Prostate gland (tissue), 2 donors: Measurements from ENCODE around the gene FBLN5. TPM values are rescaled to one million over a fixed set of nuclear protein-coding genes. Genes with fewer than 3 reads are reported as not detected.
"Not testable (repeated sequence)": the region's sequence is repeated elsewhere in the genome, so short reads cannot be mapped to it uniquely, and the experiment has no call there.

ENCODE experiments used
- DNase-seq: peaks from one replicate; pipeline ENCODE4 v3.0.0-alpha.2; 2019; ENCODE audit warnings: low spot score
- H3K27ac ChIP-seq, 2 donors: fragments of 200-600 bp; sonication (generic); 2 replicates each; pipeline ENCODE4 v1.5.1; 2017 to 2019
- H3K27me3 ChIP-seq: fragments of 200-600 bp; sonication (generic); replicated peaks from 2 replicates; pipeline ENCODE4 v1.5.1; 2019; ENCODE audit not compliant: insufficient read depth
- H3K36me3 ChIP-seq, 2 donors: fragments of 200-600 bp; sonication (generic); 1 replicate in 1 of 2; 2 replicates in 1 of 2; pipeline versions ENCODE4 v1.5.1 to v1.8.1; 2017 to 2019
- H3K4me1 ChIP-seq: fragments of 200-600 bp; sonication (generic); replicated peaks from 2 replicates; pipeline ENCODE4 v1.5.1; 2019
- H3K4me3 ChIP-seq, 2 donors: fragments of 200-600 bp; sonication (generic); 2 replicates each; pipeline ENCODE4 v1.5.1; 2017 to 2019
- H3K9me3 ChIP-seq: fragments of 200-600 bp; sonication (generic); 2 replicates; pipeline ENCODE4 v1.5.1; 2017
- POLR2A ChIP-seq: fragments of 450-650 bp; IDR thresholded peaks from one replicate; pipeline ENCODE4 v1.6.1; 2016; ENCODE audit warnings: antibody characterized with exemption, mild to moderate bottlenecking
- POLR2AphosphoS5 ChIP-seq: sonication (generic); formaldehyde crosslinking; IDR thresholded peaks from one replicate; pipeline ENCODE4 v1.6.1; 2017; ENCODE audit warnings: antibody characterized with exemption
- WGBS: methylation state at CpG from one replicate; pipeline ENCODE4 v1.1.5; 2018; 5-methylcytosine and 5-hydroxymethylcytosine counted together
- intact Hi-C: fragments of 100-400 bp; cut with DNase I; formaldehyde crosslinking; loops from one replicate; pipeline ENCODE4 v1.14.2; 2022
- total RNA-seq, 2 donors: library from RNA; depleted of rRNA; stranded (reverse); fragments of >200 nt; gene quantifications; one replicate each; pipeline ENCODE4 v1.1.0, GENCODE V29; 2016
- TF ChIP-seq, protein P1 (sequence below), 4 experiments: fragments of 200-600 bp in 2 of 4; fragments of 450-650 bp in 2 of 4; sonication (generic) in 2 of 4; IDR thresholded peaks; 1 replicate in 3 of 4; 2 replicates in 1 of 4; pipeline ENCODE4 v1.5.1; 2016 to 2019; ENCODE audit warnings: antibody characterized with exemption in 4 of 4, mild to moderate bottlenecking in 2 of 4, moderate library complexity in 2 of 4

Gene FBLN5
- total RNA-seq, 2 donors from 2014 or later, result 12.5 to 125 TPM

DNA sequence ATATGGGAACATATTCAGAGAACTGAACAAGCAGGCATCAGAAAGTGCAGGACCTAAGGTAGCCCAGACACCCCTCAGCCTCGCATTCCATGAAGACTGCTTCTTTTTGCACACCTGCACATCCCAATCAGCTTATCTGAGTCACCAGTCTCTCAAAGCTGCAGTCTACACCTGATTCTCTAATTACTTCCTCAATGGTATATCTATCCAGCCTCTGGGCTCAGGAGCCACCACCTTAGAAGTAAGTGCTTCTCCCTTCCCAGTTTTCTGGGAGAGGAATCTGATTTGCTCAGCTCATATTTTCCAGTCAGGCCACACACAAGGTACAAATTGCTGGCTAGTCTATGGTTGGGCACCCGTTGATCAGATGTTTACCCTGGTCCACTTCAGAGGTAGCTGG, 101.8 kb downstream of the FBLN5 start:
- no peak for DNase-seq
- 85% methylated on average over 2 of the region's 2 CpGs for WGBS
- Histone ChIP-seq H3K9me3 (no peaks in the 10 kb centered on the region), H3K4me3 (no peak overlapping the region), H3K36me3 (no peaks in the 10 kb centered on the region), H3K4me1 (no peaks in the 10 kb centered on the region), H3K27ac (no peak overlapping the region), H3K27me3 (no peaks in the 10 kb centered on the region)
- TF ChIP-seq POLR2AphosphoS5 (no peak), POLR2A (no peak)
- TF ChIP-seq, protein P1, sequence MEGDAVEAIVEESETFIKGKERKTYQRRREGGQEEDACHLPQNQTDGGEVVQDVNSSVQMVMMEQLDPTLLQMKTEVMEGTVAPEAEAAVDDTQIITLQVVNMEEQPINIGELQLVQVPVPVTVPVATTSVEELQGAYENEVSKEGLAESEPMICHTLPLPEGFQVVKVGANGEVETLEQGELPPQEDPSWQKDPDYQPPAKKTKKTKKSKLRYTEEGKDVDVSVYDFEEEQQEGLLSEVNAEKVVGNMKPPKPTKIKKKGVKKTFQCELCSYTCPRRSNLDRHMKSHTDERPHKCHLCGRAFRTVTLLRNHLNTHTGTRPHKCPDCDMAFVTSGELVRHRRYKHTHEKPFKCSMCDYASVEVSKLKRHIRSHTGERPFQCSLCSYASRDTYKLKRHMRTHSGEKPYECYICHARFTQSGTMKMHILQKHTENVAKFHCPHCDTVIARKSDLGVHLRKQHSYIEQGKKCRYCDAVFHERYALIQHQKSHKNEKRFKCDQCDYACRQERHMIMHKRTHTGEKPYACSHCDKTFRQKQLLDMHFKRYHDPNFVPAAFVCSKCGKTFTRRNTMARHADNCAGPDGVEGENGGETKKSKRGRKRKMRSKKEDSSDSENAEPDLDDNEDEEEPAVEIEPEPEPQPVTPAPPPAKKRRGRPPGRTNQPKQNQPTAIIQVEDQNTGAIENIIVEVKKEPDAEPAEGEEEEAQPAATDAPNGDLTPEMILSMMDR (IDR thresholded peaks at IDR 0.05), result no peak
- intact Hi-C loops, result no loop called here

GRCh38 chr14:91845056-91845455, 102.4 kb downstream of the FBLN5 start:
- H3K9me3 ChIP-seq, H3K27ac ChIP-seq, H3K36me3 ChIP-seq, intact Hi-C loops, H3K27me3 ChIP-seq, H3K4me3 ChIP-seq, DNase-seq, H3K4me1 ChIP-seq: not testable (repeated sequence)
- 95% methylated on average over 8 of the region's 8 CpGs for WGBS

DNA sequence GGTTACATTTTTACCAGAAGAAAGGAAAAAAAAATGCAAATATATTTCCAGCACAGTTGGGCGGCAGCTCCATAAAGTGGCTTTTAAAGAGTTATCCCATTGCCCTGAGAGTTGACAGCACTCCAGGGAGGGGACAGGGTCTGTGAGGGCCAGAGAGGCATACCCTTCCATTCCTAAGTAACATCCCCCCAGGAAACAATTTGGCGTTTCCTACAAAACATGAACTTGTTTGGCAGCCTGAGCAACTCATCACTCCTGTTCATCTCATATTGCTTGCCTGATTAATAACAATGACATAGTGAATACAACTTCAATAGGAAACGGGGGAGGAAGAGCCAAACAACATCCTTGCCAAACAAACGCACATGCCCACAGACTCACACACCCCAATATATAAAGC, 103.5 kb downstream of the FBLN5 start:
- no peak for DNase-seq
- WGBS, result 55% methylated on average over 4 of the region's 4 CpGs
- Histone ChIP-seq H3K4me3 (no peak overlapping the region), H3K9me3 (no peaks in the 10 kb centered on the region), H3K36me3 (no peaks in the 10 kb centered on the region), H3K27ac (no peak overlapping the region), H3K27me3 (no peaks in the 10 kb centered on the region), H3K4me1 (no peaks in the 10 kb centered on the region)
- TF ChIP-seq, protein P1 (IDR thresholded peaks at IDR 0.05), result no peak
- TF ChIP-seq POLR2AphosphoS5, result no peak
- no peak for TF ChIP-seq POLR2A
- intact Hi-C loops, result no loop called here

DNA sequence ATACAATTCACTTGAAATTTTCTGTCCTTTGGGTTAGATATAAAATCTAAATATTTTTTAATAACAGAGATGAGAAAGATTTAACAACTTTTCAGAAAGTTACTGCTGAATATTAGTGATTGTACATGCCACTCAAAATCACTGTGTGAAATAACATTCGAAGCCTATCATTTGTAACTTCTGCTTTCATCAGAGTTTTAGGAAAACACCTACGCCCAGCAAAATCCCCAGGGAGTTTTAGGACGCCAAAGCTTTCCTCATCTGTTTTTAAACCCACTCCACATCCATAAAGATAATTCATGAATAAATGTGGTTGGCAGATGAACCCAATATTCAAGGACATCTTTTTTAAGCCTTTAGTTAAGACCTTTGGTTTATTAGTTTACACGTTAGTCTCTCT, 104.1 kb downstream of the FBLN5 start:
- no peak for DNase-seq
- Histone ChIP-seq H3K36me3 (no peaks in the 10 kb centered on the region), H3K4me3 (no peak overlapping the region), H3K27ac (no peak overlapping the region), H3K4me1 (no peaks in the 10 kb centered on the region), H3K27me3 (no peaks in the 10 kb centered on the region), H3K9me3 (no peaks in the 10 kb centered on the region)
- 86% methylated on average over 4 of the region's 4 CpGs for WGBS
- intact Hi-C loops, result no loop called here
- TF ChIP-seq POLR2A, result no peak
- no peak for TF ChIP-seq POLR2AphosphoS5

DNA sequence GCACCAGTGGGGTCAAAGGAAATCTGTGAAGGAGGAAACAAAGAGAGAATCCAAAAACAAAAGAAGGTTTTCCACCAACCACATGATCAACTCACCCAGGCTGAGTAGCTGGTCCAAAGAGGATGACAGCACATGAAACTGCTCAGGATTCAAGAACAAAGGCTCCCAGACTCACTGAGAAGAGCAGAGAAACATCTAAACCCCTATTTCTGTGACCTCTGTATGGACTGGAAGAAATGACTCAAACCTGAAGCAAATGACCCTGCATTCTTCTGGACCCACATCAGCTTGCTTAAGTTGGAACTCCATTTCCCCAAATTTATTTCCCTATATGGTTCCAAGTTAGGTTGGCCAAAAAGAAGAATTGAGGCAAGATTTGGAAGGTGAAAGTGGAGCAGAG, 106.4 kb downstream of the FBLN5 start:
- Histone ChIP-seq H3K4me1 (no peaks in the 10 kb centered on the region), H3K27ac (no peak overlapping the region), H3K9me3 (no peaks in the 10 kb centered on the region), H3K27me3 (no peaks in the 10 kb centered on the region), H3K36me3 (no peaks in the 10 kb centered on the region), H3K4me3 (no peak overlapping the region)
- TF ChIP-seq POLR2AphosphoS5 (no peak), POLR2A (no peak)
- TF ChIP-seq, protein P1 (IDR thresholded peaks at IDR 0.05), result no peak
- DNase-seq, result no peak
- intact Hi-C loops, result no loop called here

DNA sequence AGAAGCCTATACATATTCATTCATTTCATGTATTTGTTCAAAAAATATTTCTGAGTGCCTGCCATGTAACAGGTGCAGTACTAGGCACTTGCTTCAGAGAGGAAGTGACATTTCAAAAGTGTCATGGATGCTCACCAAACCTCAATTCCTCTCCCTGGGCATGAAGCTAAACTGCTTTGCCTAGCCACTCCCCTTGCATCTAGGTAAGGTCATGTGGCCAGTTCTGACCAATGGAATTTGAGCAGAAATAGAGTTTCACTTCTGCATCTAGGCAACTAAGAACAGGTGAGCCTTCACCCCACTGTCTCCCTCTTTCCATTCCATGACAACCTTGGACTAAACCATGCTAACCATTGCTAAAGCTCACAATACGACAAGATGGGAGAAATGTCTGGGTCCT, 107.7 kb downstream of the FBLN5 start:
- DNase-seq, result no peak
- TF ChIP-seq, protein P1 (IDR thresholded peaks at IDR 0.05), result no peak
- TF ChIP-seq POLR2AphosphoS5, result no peak
- TF ChIP-seq POLR2A, result no peak
- Histone ChIP-seq H3K27me3 (no peaks in the 10 kb centered on the region), H3K36me3 (no peaks in the 10 kb centered on the region), H3K4me1 (no peaks in the 10 kb centered on the region), H3K9me3 (no peaks in the 10 kb centered on the region), H3K27ac (no peak overlapping the region), H3K4me3 (no peak overlapping the region)
- intact Hi-C loops, result no loop called here
- 97% methylated on average over 1 of the region's 1 CpG for WGBS
